Mononuclear cell (primary cell): ENCODE measurements around the gene ASL. TPM values are rescaled to one million over a fixed set of nuclear protein-coding genes. Genes with fewer than 3 reads are reported as not detected.
"Not testable (repeated sequence)": the region's sequence is repeated elsewhere in the genome, so short reads cannot be mapped to it uniquely, and the experiment has no call there.

Source experiments
- H3K27me3 ChIP-seq: 2 replicates; pipeline ENCODE4 v1.6.0; 2011; ENCODE audit warnings: low read length, control low read depth; ENCODE audit not compliant: insufficient read depth
- H3K4me1 ChIP-seq: 2 replicates; pipeline ENCODE4 v1.5.1; 2011; ENCODE audit warnings: mild to moderate bottlenecking, low read length, control low read depth; ENCODE audit not compliant: insufficient read depth
- H3K4me3 ChIP-seq: 2 replicates; pipeline ENCODE4 v1.5.1; 2011; ENCODE audit warnings: mild to moderate bottlenecking, low read length, moderate library complexity
- H3K9me3 ChIP-seq: 2 replicates; pipeline ENCODE4 v1.5.1; 2011; ENCODE audit warnings: low read depth, mild to moderate bottlenecking, control low read depth, low read length
- total RNA-seq: library from RNA; depleted of rRNA; stranded (reverse); fragments of >200 nt; gene quantifications from one replicate; pipeline ENCODE4 v1.2.3, GENCODE V29; 2012

Gene ASL
- total RNA-seq, 1 donor = 9.8 TPM

DNA sequence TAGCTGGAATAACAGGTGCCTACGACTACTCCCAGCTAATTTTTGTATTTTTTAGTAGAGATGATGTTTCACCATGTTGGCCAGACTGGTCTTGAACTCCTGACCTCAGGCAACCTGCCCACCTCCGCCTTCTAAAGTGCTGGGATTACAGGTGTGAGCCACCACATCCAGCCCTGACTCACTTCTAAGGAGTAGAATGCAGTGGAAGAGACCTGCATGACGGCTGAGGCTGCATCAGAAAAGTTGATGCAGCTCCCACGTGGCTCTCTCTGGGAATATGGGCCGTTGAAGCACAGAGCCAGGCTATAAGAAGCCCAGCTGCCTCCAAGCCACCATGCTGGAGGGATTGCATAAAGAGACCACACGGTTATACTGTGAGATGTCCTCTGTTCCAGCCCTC lies 21.6 kb upstream of the ASL start:
- H3K27me3 ChIP-seq = no peaks in the 10 kb centered on the region
- no peaks in the 10 kb centered on the region for H3K4me1 ChIP-seq
- no peak overlapping the region for H3K4me3 ChIP-seq
- no peaks in the 10 kb centered on the region for H3K9me3 ChIP-seq

- Histone ChIP-seq H3K4me1 (no peaks in the 10 kb centered on the region), H3K27me3 (no peaks in the 10 kb centered on the region), H3K9me3 (no peaks in the 10 kb centered on the region), H3K4me3 (no peak overlapping the region)
Observed at GRCh38 chr7:66055321-66055956, 20.2 kb upstream of the ASL start.

GRCh38 chr7:66060796-66061195 lies 14.8 kb upstream of the ASL start:
- no peaks in the 10 kb centered on the region for H3K27me3 ChIP-seq
- no peaks in the 10 kb centered on the region for H3K9me3 ChIP-seq
- no peak overlapping the region for H3K4me3 ChIP-seq
- H3K4me1 ChIP-seq = no peaks in the 10 kb centered on the region

DNA sequence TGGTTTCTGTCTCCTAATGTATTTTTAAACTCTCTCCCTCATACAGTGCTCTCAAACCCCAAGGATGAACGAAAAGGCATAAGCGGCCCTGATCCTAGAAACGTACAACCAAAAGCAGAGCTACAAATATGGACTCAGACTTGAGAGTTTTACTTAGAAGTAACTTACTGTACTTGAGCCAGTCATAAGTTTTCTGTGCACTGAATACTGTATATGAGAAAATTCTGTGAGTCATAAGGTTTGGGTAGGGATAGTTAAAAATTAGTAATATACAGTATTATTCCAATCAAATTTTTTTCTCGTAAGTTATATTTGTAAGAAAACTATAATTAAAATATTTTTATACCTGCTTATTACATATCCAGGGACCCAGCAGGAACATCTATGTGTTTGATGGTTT lies 5.9 kb upstream of the ASL start:
- Histone ChIP-seq H3K4me1 (no peaks in the 10 kb centered on the region), H3K4me3 (no peak overlapping the region), H3K9me3 (no peaks in the 10 kb centered on the region), H3K27me3 (no peaks in the 10 kb centered on the region)

GRCh38 chr7:66070222-66070621 lies 5.4 kb upstream of the ASL start:
- no peaks in the 10 kb centered on the region for H3K9me3 ChIP-seq
- H3K4me3 ChIP-seq = no peak overlapping the region
- no peaks in the 10 kb centered on the region for H3K27me3 ChIP-seq
- H3K4me1 ChIP-seq = no peaks in the 10 kb centered on the region

GRCh38 chr7:66072208-66072607 lies 3.4 kb upstream of the ASL start:
- not testable (repeated sequence) for H3K27me3 ChIP-seq, H3K4me3 ChIP-seq, H3K9me3 ChIP-seq
- peaks cover 13% of the 10 kb centered on the region for H3K4me1 ChIP-seq

DNA sequence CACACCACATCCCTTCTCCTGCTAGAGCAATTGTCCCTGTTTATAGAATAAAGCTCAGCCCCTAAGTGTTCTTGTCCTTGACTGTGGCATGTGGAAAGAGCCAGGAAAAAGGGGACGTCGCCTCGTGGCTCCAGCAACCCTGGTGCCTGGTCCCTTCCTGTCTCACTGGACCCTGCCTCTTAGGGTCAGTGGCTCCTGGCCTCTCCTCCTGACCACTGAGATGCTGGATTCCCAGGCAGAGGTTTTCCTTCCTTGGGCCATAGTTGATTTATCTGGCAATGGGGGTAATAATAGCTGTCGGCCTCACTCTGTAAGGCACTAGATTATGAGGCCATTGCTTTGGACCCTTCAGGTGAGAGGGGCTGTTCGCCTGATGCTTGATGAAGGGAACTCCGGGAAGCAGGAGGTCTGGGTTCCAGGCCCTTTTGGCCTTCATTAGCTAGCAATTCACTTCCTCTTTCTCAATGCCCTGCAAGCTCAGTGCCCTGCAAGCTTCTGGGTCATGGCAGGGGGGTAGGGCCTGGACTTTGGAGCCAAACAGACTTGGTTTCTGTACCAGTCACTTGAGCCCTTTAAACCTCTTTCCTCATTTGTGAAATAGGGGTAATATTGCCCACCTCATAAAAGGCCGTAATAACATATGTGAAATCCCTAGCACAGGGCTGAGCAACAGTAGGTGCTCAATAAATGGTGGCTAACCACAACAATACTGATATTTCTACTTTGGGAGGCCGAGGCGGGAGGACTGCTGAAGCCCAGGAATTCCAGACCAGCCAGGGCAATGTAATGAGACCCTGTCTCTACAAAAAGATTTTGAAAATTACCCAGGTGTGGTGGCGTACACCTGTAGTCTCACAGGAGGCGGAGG lies 1.1 kb downstream of the ASL start:
- Histone ChIP-seq H3K9me3 (no peaks in the 10 kb centered on the region), H3K4me1 (peaks cover 13% of the 10 kb centered on the region), H3K27me3 (no peaks in the 10 kb centered on the region), H3K4me3 (peak overlapping the region; percentile 76)

GRCh38 chr7:66078067-66078466 lies 2.4 kb downstream of the ASL start:
- H3K27me3 ChIP-seq = no peaks in the 10 kb centered on the region
- peaks cover 13% of the 10 kb centered on the region for H3K4me1 ChIP-seq
- H3K4me3 ChIP-seq = no peak overlapping the region
- no peaks in the 10 kb centered on the region for H3K9me3 ChIP-seq

DNA sequence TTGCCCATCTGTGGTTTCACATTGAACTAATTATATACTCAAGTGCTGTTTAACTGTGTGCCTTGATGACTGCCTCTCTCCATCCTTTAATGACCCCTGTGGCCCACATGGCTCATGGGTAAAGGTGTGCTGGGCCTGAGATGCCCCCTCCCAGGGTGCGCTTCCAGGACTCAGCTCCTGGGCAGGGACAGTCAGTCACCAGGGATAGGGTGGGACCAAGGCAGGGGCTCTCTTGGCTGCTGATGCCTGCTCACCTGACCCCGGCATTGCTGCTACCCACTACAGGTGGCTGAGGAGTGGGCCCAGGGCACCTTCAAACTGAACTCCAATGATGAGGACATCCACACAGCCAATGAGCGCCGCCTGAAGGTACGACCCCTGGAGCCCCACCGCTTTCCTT lies 6.5 kb downstream of the ASL start:
- Histone ChIP-seq H3K9me3 (no peaks in the 10 kb centered on the region), H3K4me1 (peaks cover 2% of the 10 kb centered on the region), H3K4me3 (no peak overlapping the region), H3K27me3 (no peaks in the 10 kb centered on the region)

DNA sequence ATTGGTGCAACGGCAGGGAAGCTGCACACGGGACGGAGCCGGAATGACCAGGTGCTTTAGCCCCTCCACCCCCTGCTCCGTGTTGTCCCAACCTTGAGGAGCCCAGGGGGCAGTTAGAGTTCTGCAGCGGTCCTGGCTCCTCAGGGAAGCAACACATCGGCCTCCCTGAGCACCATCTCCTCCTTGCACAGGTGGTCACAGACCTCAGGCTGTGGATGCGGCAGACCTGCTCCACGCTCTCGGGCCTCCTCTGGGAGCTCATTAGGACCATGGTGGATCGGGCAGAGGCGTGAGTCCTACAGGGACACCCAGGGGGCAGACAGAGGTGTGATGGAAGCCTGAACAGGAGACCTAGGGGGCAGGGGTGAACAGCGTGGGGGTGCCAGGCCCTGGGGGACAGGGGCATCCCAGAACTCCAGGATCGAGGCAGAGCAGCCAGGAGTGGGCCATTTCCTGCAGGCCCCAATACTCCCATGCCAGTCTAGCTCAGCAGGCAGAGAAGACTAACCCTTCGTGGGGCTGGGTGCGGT lies 7.3 kb downstream of the ASL start:
- Histone ChIP-seq H3K9me3 (no peaks in the 10 kb centered on the region), H3K4me1 (no peaks in the 10 kb centered on the region), H3K27me3 (no peaks in the 10 kb centered on the region), H3K4me3 (no peak overlapping the region)

- no peaks in the 10 kb centered on the region for H3K9me3 ChIP-seq
- H3K4me3 ChIP-seq = no peak overlapping the region
- no peaks in the 10 kb centered on the region for H3K4me1 ChIP-seq
- no peaks in the 10 kb centered on the region for H3K27me3 ChIP-seq
Observed at GRCh38 chr7:66083677-66084076, 8.1 kb downstream of the ASL start.

DNA sequence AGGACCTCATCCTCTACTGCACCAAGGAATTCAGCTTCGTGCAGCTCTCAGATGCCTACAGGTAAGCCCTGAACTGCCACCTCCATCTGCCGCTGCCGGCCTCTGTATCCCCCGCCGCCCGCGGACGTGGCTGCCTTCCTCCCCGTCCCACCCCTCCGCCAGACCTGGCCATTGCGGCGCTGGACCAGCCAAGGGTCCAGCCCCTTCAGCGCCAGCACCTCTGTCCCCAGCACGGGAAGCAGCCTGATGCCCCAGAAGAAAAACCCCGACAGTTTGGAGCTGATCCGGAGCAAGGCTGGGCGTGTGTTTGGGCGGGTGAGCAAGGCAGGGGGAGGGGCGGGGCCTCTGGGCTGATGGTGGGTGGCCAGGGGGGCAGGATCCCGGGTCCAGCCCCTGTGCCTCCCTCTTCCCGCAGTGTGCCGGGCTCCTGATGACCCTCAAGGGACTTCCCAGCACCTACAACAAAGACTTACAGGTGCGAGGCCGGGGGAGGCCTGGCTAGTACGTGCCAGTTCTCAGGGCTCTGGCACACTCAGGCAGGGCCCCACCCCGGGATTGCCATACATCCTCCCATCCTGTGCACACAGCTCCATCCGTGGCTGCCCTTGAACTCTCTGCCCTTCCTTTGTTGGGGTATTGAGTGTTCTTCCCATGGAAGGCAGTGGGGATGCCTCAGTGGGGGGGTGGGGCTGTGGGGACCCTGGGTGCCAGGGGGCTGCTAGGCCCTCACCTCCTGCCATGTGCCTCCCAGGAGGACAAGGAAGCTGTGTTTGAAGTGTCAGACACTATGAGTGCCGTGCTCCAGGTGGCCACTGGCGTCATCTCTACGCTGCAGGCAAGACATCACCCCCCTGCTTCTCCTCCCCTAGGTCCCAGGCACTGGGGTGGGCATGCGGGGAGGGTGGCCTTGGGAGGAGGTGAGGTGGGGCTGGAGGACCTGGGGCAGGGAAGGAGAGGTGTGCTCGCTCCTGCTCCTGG lies 13.5 kb downstream of the ASL start:
- no peak overlapping the region for H3K4me3 ChIP-seq
- H3K27me3 ChIP-seq = no peaks in the 10 kb centered on the region
- H3K4me1 ChIP-seq = no peaks in the 10 kb centered on the region
- no peaks in the 10 kb centered on the region for H3K9me3 ChIP-seq

- Histone ChIP-seq H3K27me3 (no peaks in the 10 kb centered on the region), H3K4me3 (no peak overlapping the region), H3K4me1 (no peaks in the 10 kb centered on the region), H3K9me3 (no peaks in the 10 kb centered on the region)
Observed at GRCh38 chr7:66092654-66093053, 17.0 kb downstream of the ASL start.

- Histone ChIP-seq H3K27me3 (no peaks in the 10 kb centered on the region), H3K4me1 (peaks cover 6% of the 10 kb centered on the region), H3K4me3 (no peak overlapping the region), H3K9me3 (no peaks in the 10 kb centered on the region)
Observed at GRCh38 chr7:66095010-66095409, 19.4 kb downstream of the ASL start.

GRCh38 chr7:66099232-66099550 lies 23.6 kb downstream of the ASL start:
- H3K4me1 ChIP-seq = peaks cover 15% of the 10 kb centered on the region
- H3K9me3 ChIP-seq = no peaks in the 10 kb centered on the region
- no peak overlapping the region for H3K4me3 ChIP-seq
- no peaks in the 10 kb centered on the region for H3K27me3 ChIP-seq
